Chondrocyte (in vitro differentiated cells): Measurements from ENCODE around the gene HIVEP1. TPM values are rescaled to one million over a fixed set of nuclear protein-coding genes. Genes with fewer than 3 reads are reported as not detected.

Source experiments
- DNase-seq: peaks from one replicate; pipeline ENCODE4 v3.0.0; 2021; ENCODE audit warnings: mixed read lengths, low spot score
- H3K27ac Mint-ChIP-seq: one replicate; pipeline ENCODE4 v1.8.0; 2021; ENCODE audit warnings: mild to moderate bottlenecking, moderate library complexity, mixed read lengths; ENCODE audit not compliant: unreplicated experiment
- H3K27me3 Mint-ChIP-seq: 2 replicates; pipeline ENCODE4 v1.8.0; 2021; ENCODE audit warnings: low read depth, mixed read lengths
- H3K36me3 Mint-ChIP-seq: 2 replicates; pipeline ENCODE4 v1.8.0; 2021; ENCODE audit warnings: low read depth, mixed read lengths
- H3K4me1 Mint-ChIP-seq: 2 replicates; pipeline ENCODE4 v1.8.0; 2021; ENCODE audit warnings: low read depth, mild to moderate bottlenecking, mixed read lengths
- H3K4me3 Mint-ChIP-seq: one replicate; pipeline ENCODE4 v1.8.0; 2021; ENCODE audit warnings: mild to moderate bottlenecking, moderate library complexity, mixed read lengths; ENCODE audit not compliant: unreplicated experiment
- H3K9me3 Mint-ChIP-seq: 2 replicates; pipeline ENCODE4 v1.8.0; 2021; ENCODE audit warnings: low read depth, mixed read lengths
- total RNA-seq: library from RNA; stranded (reverse); gene quantifications from 3 replicates; pipeline ENCODE4 v1.2.1, GENCODE V29; 2021
- TF ChIP-seq, protein P1 (sequence below): fragments of 200-600 bp; sonication (generic); IDR thresholded peaks from 2 replicates; pipeline ENCODE4 v1.5.0; 2021; ENCODE audit warnings: antibody characterized with exemption, mild to moderate bottlenecking, moderate library complexity

Gene HIVEP1
- total RNA-seq, 1 donor from 2014 or later = 49.7 TPM

GRCh38 chr6:12115001-12115400 is 102.9 kb downstream of the HIVEP1 start:
- no peak overlapping the region for H3K4me3 Mint-ChIP-seq
- peaks cover 16% of the 10 kb centered on the region for H3K36me3 Mint-ChIP-seq
- DNase-seq = no peak
- H3K27ac Mint-ChIP-seq = no peak overlapping the region
- no peaks in the 10 kb centered on the region for H3K27me3 Mint-ChIP-seq
- H3K9me3 Mint-ChIP-seq = peaks cover 7% of the 10 kb centered on the region
- peaks cover 27% of the 10 kb centered on the region for H3K4me1 Mint-ChIP-seq
- TF ChIP-seq, protein P1, sequence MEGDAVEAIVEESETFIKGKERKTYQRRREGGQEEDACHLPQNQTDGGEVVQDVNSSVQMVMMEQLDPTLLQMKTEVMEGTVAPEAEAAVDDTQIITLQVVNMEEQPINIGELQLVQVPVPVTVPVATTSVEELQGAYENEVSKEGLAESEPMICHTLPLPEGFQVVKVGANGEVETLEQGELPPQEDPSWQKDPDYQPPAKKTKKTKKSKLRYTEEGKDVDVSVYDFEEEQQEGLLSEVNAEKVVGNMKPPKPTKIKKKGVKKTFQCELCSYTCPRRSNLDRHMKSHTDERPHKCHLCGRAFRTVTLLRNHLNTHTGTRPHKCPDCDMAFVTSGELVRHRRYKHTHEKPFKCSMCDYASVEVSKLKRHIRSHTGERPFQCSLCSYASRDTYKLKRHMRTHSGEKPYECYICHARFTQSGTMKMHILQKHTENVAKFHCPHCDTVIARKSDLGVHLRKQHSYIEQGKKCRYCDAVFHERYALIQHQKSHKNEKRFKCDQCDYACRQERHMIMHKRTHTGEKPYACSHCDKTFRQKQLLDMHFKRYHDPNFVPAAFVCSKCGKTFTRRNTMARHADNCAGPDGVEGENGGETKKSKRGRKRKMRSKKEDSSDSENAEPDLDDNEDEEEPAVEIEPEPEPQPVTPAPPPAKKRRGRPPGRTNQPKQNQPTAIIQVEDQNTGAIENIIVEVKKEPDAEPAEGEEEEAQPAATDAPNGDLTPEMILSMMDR = no peak

GRCh38 chr6:12115492-12115891 is 103.4 kb downstream of the HIVEP1 start:
- peaks cover 20% of the 10 kb centered on the region for H3K36me3 Mint-ChIP-seq
- TF ChIP-seq, protein P1 = no peak

DNA sequence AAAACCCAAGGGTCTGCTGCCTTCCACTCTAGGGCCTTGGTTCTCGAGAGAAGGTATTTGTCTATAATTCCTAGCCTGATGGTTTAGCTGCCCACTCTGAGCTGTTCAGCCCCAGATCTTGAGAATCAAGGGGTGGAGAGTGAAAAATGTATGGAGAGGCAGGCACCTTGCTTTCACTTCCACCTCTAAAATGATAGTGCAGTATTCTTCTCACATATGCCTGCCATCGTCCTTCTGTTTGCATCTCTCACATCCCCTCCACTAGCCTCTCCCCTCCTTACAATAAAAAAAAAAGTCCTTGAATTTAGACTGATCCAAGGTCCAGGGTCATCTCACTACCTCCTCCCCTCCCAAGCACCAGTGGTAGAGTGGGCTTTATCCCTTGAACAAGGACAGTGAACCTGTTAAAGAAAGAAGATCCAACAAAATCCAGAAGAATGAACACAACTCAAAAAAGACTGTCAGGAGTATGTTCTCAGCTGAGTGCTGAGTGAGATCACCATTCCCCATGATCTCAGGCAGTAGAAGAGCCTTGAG is 104.2 kb downstream of the HIVEP1 start:
- H3K4me3 Mint-ChIP-seq = no peak overlapping the region
- peaks cover 28% of the 10 kb centered on the region for H3K36me3 Mint-ChIP-seq
- H3K27me3 Mint-ChIP-seq = no peaks in the 10 kb centered on the region
- H3K9me3 Mint-ChIP-seq = peaks cover 7% of the 10 kb centered on the region
- no peak for DNase-seq
- H3K27ac Mint-ChIP-seq = no peak overlapping the region
- peaks cover 27% of the 10 kb centered on the region for H3K4me1 Mint-ChIP-seq
- TF ChIP-seq, protein P1 = no peak

More at GRCh38 chr6:12115492-12115891, 103.4 kb downstream of the HIVEP1 start:
- H3K27ac Mint-ChIP-seq = no peak overlapping the region
- no peak overlapping the region for H3K4me3 Mint-ChIP-seq
- H3K4me1 Mint-ChIP-seq = peaks cover 27% of the 10 kb centered on the region
- no peaks in the 10 kb centered on the region for H3K27me3 Mint-ChIP-seq
- peaks cover 7% of the 10 kb centered on the region for H3K9me3 Mint-ChIP-seq
- no peak for DNase-seq

- peaks cover 32% of the 10 kb centered on the region for H3K36me3 Mint-ChIP-seq
- H3K9me3 Mint-ChIP-seq = peaks cover 7% of the 10 kb centered on the region
- no peak for DNase-seq
- peaks cover 27% of the 10 kb centered on the region for H3K4me1 Mint-ChIP-seq
- H3K4me3 Mint-ChIP-seq = no peak overlapping the region
- no peak overlapping the region for H3K27ac Mint-ChIP-seq
- no peaks in the 10 kb centered on the region for H3K27me3 Mint-ChIP-seq
- TF ChIP-seq, protein P1 = no peak
Observed at GRCh38 chr6:12116978-12117377, 104.9 kb downstream of the HIVEP1 start.

- no peak overlapping the region for H3K4me3 Mint-ChIP-seq
- DNase-seq = no peak
- H3K9me3 Mint-ChIP-seq = peaks cover 7% of the 10 kb centered on the region
- no peaks in the 10 kb centered on the region for H3K27me3 Mint-ChIP-seq
- TF ChIP-seq, protein P1 = no peak
- H3K36me3 Mint-ChIP-seq = peaks cover 36% of the 10 kb centered on the region
- H3K4me1 Mint-ChIP-seq = peaks cover 15% of the 10 kb centered on the region
- H3K27ac Mint-ChIP-seq = no peak overlapping the region
Observed at GRCh38 chr6:12118607-12119006, 106.5 kb downstream of the HIVEP1 start.
